ENCODE measurements around the gene NLRX1.
"Not testable (repeated sequence)": the region's sequence is repeated elsewhere in the genome, so short reads cannot be mapped to it uniquely, and the experiment has no call there.

NLRX1 gene

GRCh38 chr11:119168471-119169281 lies at the start of gene NLRX1:
NLRX1 (plus strand) TSS chr11:119168725; CDS start chr11:119171404, 2,679 bp downstream.
- peak; percentile 95 for DNase-seq

- no peak for DNase-seq
These were observed 49.6 kb upstream of the NLRX1 start for GRCh38 chr11:119118946-119119345.

GRCh38 chr11:119120639-119121007 lies 47.9 kb upstream of the NLRX1 start:
- DNase-seq: peak; percentile 30

GRCh38 chr11:119121008-119121810 lies 47.3 kb upstream of the NLRX1 start, which contains the start of gene HINFP:
HINFP (plus strand) TSS chr11:119121580; CDS start chr11:119126945, 5,365 bp downstream.
- peak; percentile 100 for DNase-seq

- no peak for DNase-seq
These were observed 46.8 kb upstream of the NLRX1 start for GRCh38 chr11:119121811-119122124.

GRCh38 chr11:119125821-119126220 lies 42.7 kb upstream of the NLRX1 start:
- no peak for DNase-seq

- DNase-seq: no peak
These were observed 41.8 kb upstream of the NLRX1 start for GRCh38 chr11:119126675-119127268.

GRCh38 chr11:119130662-119131061 lies 37.9 kb upstream of the NLRX1 start:
- no peak for DNase-seq

GRCh38 chr11:119134389-119134978 lies 34.0 kb upstream of the NLRX1 start:
- peak; percentile 68 for DNase-seq

GRCh38 chr11:119139276-119139675 lies 29.2 kb upstream of the NLRX1 start:
- DNase-seq: not testable (repeated sequence)

- DNase-seq: peak; percentile 93
These were observed 23.6 kb upstream of the NLRX1 start for GRCh38 chr11:119144825-119145486.

- DNase-seq: no peak
These were observed 23.0 kb upstream of the NLRX1 start for GRCh38 chr11:119145551-119145950.

GRCh38 chr11:119147604-119148333 lies 20.8 kb upstream of the NLRX1 start:
- no peak for DNase-seq

GRCh38 chr11:119148720-119149017 lies 19.9 kb upstream of the NLRX1 start:
- DNase-seq: no peak

GRCh38 chr11:119149018-119149785 lies 19.3 kb upstream of the NLRX1 start, which contains the start of gene ABCG4:
ABCG4 (plus strand) TSS chr11:119149052; CDS start chr11:119149966, 914 bp downstream.
- no peak for DNase-seq

- no peak for DNase-seq
These were observed 18.7 kb upstream of the NLRX1 start for GRCh38 chr11:119149786-119150275.

- no peak for DNase-seq
These were observed 16.5 kb upstream of the NLRX1 start for GRCh38 chr11:119152043-119152442.

- DNase-seq: no peak
These were observed 15.9 kb upstream of the NLRX1 start for GRCh38 chr11:119152604-119153003.

GRCh38 chr11:119153049-119153818 lies 15.3 kb upstream of the NLRX1 start:
- DNase-seq: no peak

- DNase-seq: no peak
These were observed 14.3 kb upstream of the NLRX1 start for GRCh38 chr11:119154178-119154577.

Measured in hematopoietic multipotent progenitor cell treated with erythropoietin and hydrocortisone succinate and interleukin-3 and kit ligand, for 4 days (in vitro differentiated cells).